CD4-positive, alpha-beta memory T cell (primary cell): ENCODE data around the gene LOXL3. TPM values are rescaled to one million over a fixed set of nuclear protein-coding genes. Genes with fewer than 3 reads are reported as not detected.
A peak's percentile ranks its signal among the peaks of the same experiment; 100 is the strongest.

ENCODE experiments used
- CTCF ChIA-PET: fragments of 350-600 bp; sonication (Branson Sonifier 250); formaldehyde crosslinking; loops from one replicate; lab custom pipeline; 2021; ENCODE audit warnings: inconsistent platforms; ENCODE audit not compliant: partially characterized antibody; lab: Charles Lee
- POLR2A ChIA-PET: fragments of 350-600 bp; sonication (Branson Sonifier 250); formaldehyde crosslinking; loops from one replicate; lab custom pipeline; 2021; ENCODE audit not compliant: partially characterized antibody; lab: Charles Lee
- DNase-seq, 5 donors: peaks; one replicate each; pipeline versions ENCODE4 v3.0.0 to v3.0.0-alpha.2; 2020 to 2022; ENCODE audit warnings: mixed read lengths in 1 of 5
- H3K27ac ChIP-seq: one replicate; pipeline ENCODE4 v1.7.0; 2013; ENCODE audit warnings: low read depth, low read length
- H3K27me3 ChIP-seq: 2 replicates; pipeline ENCODE4 v1.7.0; 2013; ENCODE audit warnings: mild to moderate bottlenecking, low read length, moderate library complexity; ENCODE audit not compliant: insufficient read depth
- H3K36me3 ChIP-seq: 2 replicates; pipeline ENCODE4 v1.7.0; 2013; ENCODE audit warnings: mild to moderate bottlenecking, low read length, moderate library complexity; ENCODE audit not compliant: insufficient read depth
- H3K4me1 ChIP-seq: 2 replicates; pipeline ENCODE4 v1.7.0; 2013; ENCODE audit warnings: mild to moderate bottlenecking, low read length, moderate library complexity; ENCODE audit not compliant: insufficient read depth
- H3K4me3 ChIP-seq, 2 donors: one replicate each; pipeline ENCODE4 v1.7.0; 2013; ENCODE audit warnings: low read length in 2 of 2, mild to moderate bottlenecking in 1 of 2
- H3K9me3 ChIP-seq, 2 donors: one replicate each; pipeline ENCODE4 v1.7.0; 2013; ENCODE audit warnings: low read length in 2 of 2, control low read depth in 1 of 2; ENCODE audit not compliant: control insufficient read depth in 1 of 2
- H3K27ac Mint-ChIP-seq, 7 donors: one replicate each; pipeline ENCODE4 v1.8.0; 2020 to 2021; ENCODE audit warnings: mixed read lengths in 7 of 7, mild to moderate bottlenecking in 6 of 7, inconsistent platforms in 3 of 7, moderate library complexity in 3 of 7
- H3K27me3 Mint-ChIP-seq, 2 donors: one replicate each; pipeline ENCODE4 v1.8.0; 2020 to 2021; ENCODE audit warnings: mixed read lengths in 2 of 2
- H3K36me3 Mint-ChIP-seq, 2 donors: one replicate each; pipeline ENCODE4 v1.8.0; 2020 to 2021; ENCODE audit warnings: mixed read lengths in 2 of 2, inconsistent platforms in 1 of 2, mild to moderate bottlenecking in 1 of 2
- H3K4me1 Mint-ChIP-seq, 4 donors: one replicate each; pipeline ENCODE4 v1.8.0; 2020 to 2021; ENCODE audit warnings: mixed read lengths in 4 of 4, mild to moderate bottlenecking in 1 of 4
- H3K4me3 Mint-ChIP-seq, 8 donors: one replicate each; pipeline ENCODE4 v1.8.0; 2020 to 2021; ENCODE audit warnings: mixed read lengths in 8 of 8, mild to moderate bottlenecking in 7 of 8, moderate library complexity in 6 of 8, inconsistent platforms in 3 of 8
- H3K9me3 Mint-ChIP-seq, 8 donors: one replicate each; pipeline ENCODE4 v1.8.0; 2020 to 2021; ENCODE audit warnings: mixed read lengths in 8 of 8, mild to moderate bottlenecking in 5 of 8, inconsistent platforms in 3 of 8, moderate library complexity in 1 of 8
- intact Hi-C: fragments of 100-400 bp; cut with micrococcal nuclease; formaldehyde crosslinking; loops from one replicate; pipeline ENCODE4 v1.15.1; 2023
- polyA plus RNA-seq, 2 donors: library from polyadenylated mRNA; unstranded; fragments of 300-500 nt; fragmentation: Illumina TruSeq; gene quantifications; one replicate each; pipeline ENCODE4 v1.2.3, GENCODE V29; 2021
- total RNA-seq, 2 experiments: library from RNA; stranded (reverse); gene quantifications; one replicate each; pipeline ENCODE4 v1.2.3, GENCODE V29; 2021

Gene LOXL3
- total and polyA plus RNA-seq, 4 experiments from 2014 or later, result 0.25 to 0.32 TPM; not detected in 2

DNA sequence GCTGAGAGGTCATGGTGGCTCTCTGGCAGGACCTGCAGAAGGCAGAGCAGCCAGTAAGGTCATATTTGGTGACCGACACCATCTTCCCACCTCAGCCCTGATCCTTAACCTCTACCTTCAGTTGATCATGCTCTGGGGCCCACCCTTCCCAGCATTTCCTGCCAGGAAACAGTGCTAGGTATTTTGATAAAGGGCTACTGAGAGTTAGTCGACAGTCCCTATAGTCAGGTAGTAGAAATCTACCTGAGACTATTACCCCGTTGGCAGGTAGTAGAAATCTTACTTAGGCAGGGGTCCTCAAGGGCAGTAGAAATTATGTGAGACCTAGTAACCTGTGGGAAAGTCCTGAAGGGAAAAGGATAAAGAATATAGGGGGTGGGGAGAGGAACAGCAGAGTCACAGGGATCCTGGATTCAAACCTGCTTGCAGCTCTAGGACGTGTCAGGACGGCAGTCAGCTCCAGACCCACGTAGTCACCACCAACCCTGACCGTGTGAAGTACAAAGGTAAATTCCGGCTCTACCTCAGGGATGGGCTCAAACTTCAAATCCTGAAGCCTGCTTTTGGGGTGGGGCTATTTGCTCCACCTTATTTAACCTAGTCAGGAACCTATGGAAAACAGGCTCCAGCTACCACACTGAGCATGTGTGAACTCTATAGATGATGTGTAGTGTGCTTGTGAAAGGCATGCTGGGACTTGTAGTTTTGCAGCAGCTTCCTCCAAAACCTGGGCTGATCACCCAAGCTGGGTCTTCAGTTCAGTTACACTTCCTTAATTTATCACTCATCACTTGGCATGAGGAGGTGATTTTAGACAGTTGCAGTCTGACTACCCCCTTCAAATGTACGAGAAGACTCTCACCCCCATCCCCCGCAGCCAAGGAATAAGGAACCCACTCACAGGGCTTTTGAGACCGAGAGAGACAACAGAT, 27.8 kb downstream of the LOXL3 start, which contains the start of gene DQX1:
DQX1 (minus strand) TSS at position 515 of the 932 bp plus-strand sequence; CDS start at position 13, 502 bp downstream.
- CTCF ChIA-PET, result interaction anchor here (1.3 to 1.6 kb wide), 3 partner anchors 11 to 702 kb away, joined by 3 to 7 read pairs (median 3); partner anchors contain the start of genes CCDC142, TLX2 and TTC31
- no peaks in the 10 kb centered on the region for H3K27me3 ChIP-seq
- POLR2A ChIA-PET, result interaction anchor here (0.8 to 2.8 kb wide), 10 partner anchors 10 to 105 kb away, joined by 3 to 12 read pairs (median 6); partner anchors contain the start of genes C2orf81, CCDC142, MRPL53 and PCGF1
- peaks cover 20% of the 10 kb centered on the region for H3K4me1 ChIP-seq
- H3K27ac ChIP-seq, result no peak within 1 kb of the TSS
- Mint-ChIP-seq H3K27me3 (peaks cover 2 to 4% of the 10 kb centered on the region in 2 donors), H3K4me3 (peak within 1 kb of the TSS in 5 of 8 donors; percentile 1 to 57 (median 39)), H3K4me1 (peaks cover 11 to 33% (median 25%) of the 10 kb centered on the region in 4 donors), H3K9me3 (no peaks in the 10 kb centered on the region), H3K27ac (peak within 1 kb of the TSS in 5 of 7 donors; percentile 12 to 62 (median 52)), H3K36me3 (peaks cover 26 to 38% of the 10 kb centered on the region in 2 donors)
- peaks cover 19% of the 10 kb centered on the region for H3K36me3 ChIP-seq
- DNase-seq, result peak in 1 of 5 donors; percentile 39
- H3K4me3 ChIP-seq, result no peak within 1 kb of the TSS
- intact Hi-C loops, result no loop called here
- H3K9me3 ChIP-seq, result no peaks in the 10 kb centered on the region

DNA sequence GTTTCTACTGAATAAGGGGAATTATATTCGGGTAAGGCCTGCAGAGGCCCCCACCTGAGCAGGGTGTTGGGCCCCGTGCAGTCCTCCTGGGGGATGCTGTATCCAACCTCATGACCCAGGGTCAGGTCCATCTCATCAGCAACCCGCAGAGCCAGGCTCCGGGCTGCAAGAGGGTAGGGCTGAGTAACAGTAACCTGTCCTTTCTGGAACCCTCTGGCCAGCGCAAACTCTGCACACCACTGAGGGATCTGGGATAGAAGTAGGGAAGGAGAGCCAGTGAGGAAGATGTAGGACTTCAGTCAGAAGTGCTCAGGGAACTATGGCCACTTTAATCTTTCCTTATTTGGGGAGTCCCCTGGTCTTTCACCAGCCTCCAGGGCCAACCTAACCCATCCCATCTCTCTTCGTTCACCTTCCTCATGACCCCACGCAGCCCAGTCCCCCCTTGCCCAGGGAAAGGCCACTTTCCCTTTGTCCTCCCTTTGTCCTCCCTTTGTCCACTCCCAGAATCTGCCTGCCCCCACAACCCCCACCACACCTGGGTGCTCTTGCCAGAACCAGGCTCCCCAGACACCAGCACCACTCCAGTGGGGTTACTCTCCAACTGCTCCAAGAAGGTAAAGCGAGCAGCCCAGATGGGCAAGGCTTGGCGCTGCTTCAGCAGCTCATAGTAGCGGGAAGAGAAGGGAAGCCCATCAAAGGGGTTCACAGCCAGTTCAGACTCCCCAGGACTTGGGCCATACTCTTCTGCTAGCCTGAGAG, 28.6 kb downstream of the LOXL3 start:
- no peak overlapping the region for H3K27ac ChIP-seq
- peaks cover 19% of the 10 kb centered on the region for H3K36me3 ChIP-seq
- intact Hi-C loops, result no loop called here
- peaks cover 5 to 8% of the 10 kb centered on the region in 2 donors for H3K27me3 Mint-ChIP-seq
- CTCF ChIA-PET, result interaction anchor here (1.3 to 1.4 kb wide), 2 partner anchors 11 to 42 kb away, joined by 3 to 7 read pairs; partner anchors contain the start of genes CCDC142, TLX2 and TTC31
- peaks cover 15% of the 10 kb centered on the region for H3K4me1 ChIP-seq
- H3K27me3 ChIP-seq, result no peaks in the 10 kb centered on the region
- H3K27ac Mint-ChIP-seq, result no peak overlapping the region
- H3K4me1 Mint-ChIP-seq, result peaks cover 5 to 26% (median 19%) of the 10 kb centered on the region in 4 donors
- DNase-seq, result no peak
- H3K4me3 Mint-ChIP-seq, result no peak overlapping the region
- H3K9me3 Mint-ChIP-seq, result peaks cover 0 to 2% (median 0%) of the 10 kb centered on the region in 8 donors
- H3K4me3 ChIP-seq, result no peak overlapping the region
- POLR2A ChIA-PET, result interaction anchor here (2.1 to 2.8 kb wide), 3 partner anchors 10 to 21 kb away, joined by 7 to 12 read pairs (median 8); partner anchors contain the start of genes PCGF1 and TLX2
- no peaks in the 10 kb centered on the region for H3K9me3 ChIP-seq
- peaks cover 26 to 35% of the 10 kb centered on the region in 2 donors for H3K36me3 Mint-ChIP-seq

DNA sequence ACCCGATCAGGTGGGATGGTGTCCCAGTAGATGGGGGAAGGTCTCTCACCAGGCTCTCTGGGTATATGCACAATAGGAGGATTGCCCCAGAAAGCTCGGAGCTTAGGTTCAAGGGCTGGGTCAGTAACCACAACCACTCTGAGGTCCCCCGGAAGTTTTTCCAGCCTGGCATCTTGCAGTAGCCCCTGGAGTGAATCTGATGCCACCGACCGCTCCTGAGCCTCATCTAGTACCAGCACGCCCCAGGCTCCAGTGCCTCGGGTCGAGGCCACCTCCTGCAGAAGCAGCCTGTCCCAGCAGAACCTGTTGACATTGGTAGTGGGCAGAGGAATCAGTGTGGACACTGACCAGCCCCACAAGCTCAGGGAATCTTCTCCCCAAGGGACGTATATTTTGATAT, 29.7 kb downstream of the LOXL3 start:
- Histone ChIP-seq H3K4me1 (peaks cover 12% of the 10 kb centered on the region), H3K36me3 (peaks cover 19% of the 10 kb centered on the region), H3K27me3 (no peaks in the 10 kb centered on the region), H3K27ac (no peak overlapping the region), H3K4me3 (no peak overlapping the region), H3K9me3 (no peaks in the 10 kb centered on the region)
- POLR2A ChIA-PET, result interaction anchor here (1.0 kb wide), 1 partner anchor 10 kb away, joined by 4 read pairs; the partner anchor contains the start of gene TLX2
- H3K4me3 Mint-ChIP-seq, result no peak overlapping the region
- peaks cover 0 to 3% (median 0%) of the 10 kb centered on the region in 8 donors for H3K9me3 Mint-ChIP-seq
- peaks cover 26 to 29% of the 10 kb centered on the region in 2 donors for H3K36me3 Mint-ChIP-seq
- CTCF ChIA-PET, result interaction anchor here (1.0 to 1.4 kb wide), 2 partner anchors 15 to 21 kb away, joined by 3 to 4 read pairs; no protein-coding TSS in a partner anchor
- peaks cover 5 to 23% (median 17%) of the 10 kb centered on the region in 4 donors for H3K4me1 Mint-ChIP-seq
- peak overlapping the region in 1 of 7 donors; percentile 26 for H3K27ac Mint-ChIP-seq
- DNase-seq, result no peak
- peaks cover 13 to 19% of the 10 kb centered on the region in 2 donors for H3K27me3 Mint-ChIP-seq
- intact Hi-C loops, result no loop called here

DNA sequence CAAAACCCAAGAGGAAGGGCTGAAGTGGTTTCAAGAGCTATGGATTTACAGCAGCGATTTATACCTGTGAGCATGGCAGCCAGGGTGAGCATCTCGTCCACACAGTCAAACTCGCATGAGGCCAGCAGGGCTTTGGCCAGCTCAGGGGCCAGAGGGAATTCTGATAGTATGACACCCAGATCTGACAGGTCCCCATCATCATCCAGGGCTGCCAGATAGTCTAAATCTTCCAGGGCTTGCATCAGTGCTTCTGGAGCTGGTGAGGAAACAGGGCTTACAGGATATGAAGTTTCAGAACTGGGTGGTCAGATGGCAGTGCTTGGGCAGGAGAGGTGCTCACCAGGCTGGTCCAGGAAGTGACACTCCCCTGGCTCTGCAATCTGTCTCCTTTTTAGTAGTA, 31.2 kb downstream of the LOXL3 start:
- H3K27ac ChIP-seq, result no peak overlapping the region
- Mint-ChIP-seq H3K9me3 (peaks cover 0 to 3% (median 0%) of the 10 kb centered on the region in 8 donors), H3K36me3 (peaks cover 17 to 19% of the 10 kb centered on the region in 2 donors), H3K4me1 (peaks cover 0 to 9% (median 6%) of the 10 kb centered on the region in 4 donors), H3K27ac (no peak overlapping the region), H3K27me3 (peaks cover 26 to 30% of the 10 kb centered on the region in 2 donors), H3K4me3 (no peak overlapping the region)
- DNase-seq, result no peak
- peaks cover 13% of the 10 kb centered on the region for H3K36me3 ChIP-seq
- H3K4me1 ChIP-seq, result no peaks in the 10 kb centered on the region
- ChIA-PET CTCF (interaction anchor here (1.3 to 1.5 kb wide), 2 partner anchors 14 to 18 kb away, joined by 3 read pairs; no protein-coding TSS in a partner anchor), POLR2A (interaction anchor here (1.1 to 1.4 kb wide), 2 partner anchors 58 to 68 kb away, joined by 3 to 4 read pairs; partner anchors contain the start of gene INO80B)
- intact Hi-C loops, result no loop called here
- H3K4me3 ChIP-seq, result no peak overlapping the region
- H3K9me3 ChIP-seq, result no peaks in the 10 kb centered on the region
- H3K27me3 ChIP-seq, result peaks cover 8% of the 10 kb centered on the region

DNA sequence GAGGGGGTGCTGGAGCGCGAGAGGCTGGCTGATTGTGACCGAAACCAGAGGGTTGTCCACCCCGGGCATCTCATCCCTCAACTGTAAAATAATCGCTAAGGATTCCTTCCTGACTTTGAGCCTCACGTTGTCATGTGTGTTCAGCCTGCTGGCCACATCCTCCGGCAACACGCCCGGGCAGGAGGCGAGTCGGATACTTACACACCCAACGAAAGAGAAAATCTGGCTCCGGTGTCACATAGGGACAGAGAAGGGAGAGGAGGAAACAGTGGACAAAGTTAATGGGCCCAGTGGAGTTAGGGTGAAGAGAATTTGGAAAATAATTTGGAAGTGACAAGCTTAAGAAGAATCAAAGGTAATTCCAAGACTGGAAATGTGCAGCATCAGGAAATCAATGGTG, 37.1 kb downstream of the LOXL3 start:
- no peak for DNase-seq
- Mint-ChIP-seq H3K27ac (peak overlapping the region in 1 of 7 donors; percentile 72), H3K4me3 (peak overlapping the region; percentile 71 to 87 (median 83)), H3K27me3 (peaks cover 40 to 54% of the 10 kb centered on the region in 2 donors), H3K4me1 (peaks cover 6 to 36% (median 18%) of the 10 kb centered on the region in 4 donors), H3K9me3 (peaks cover 0 to 4% (median 0%) of the 10 kb centered on the region in 8 donors), H3K36me3 (no peaks in the 10 kb centered on the region)
- Histone ChIP-seq H3K4me3 (peak overlapping the region in 1 of 2 donors; percentile 53), H3K36me3 (no peaks in the 10 kb centered on the region), H3K9me3 (no peaks in the 10 kb centered on the region), H3K27ac (no peak overlapping the region), H3K4me1 (peaks cover 35% of the 10 kb centered on the region), H3K27me3 (peaks cover 35% of the 10 kb centered on the region)
- ChIA-PET POLR2A (interaction anchor here (0.6 to 2.7 kb wide), 9 partner anchors 10 to 59 kb away, joined by 3 to 20 read pairs (median 4); partner anchors contain the start of genes AUP1, DQX1, HTRA2 and LBX2), CTCF (interaction anchor here (1.4 to 2.6 kb wide), 2 partner anchors 34 to 71 kb away, joined by 3 to 8 read pairs; partner anchors contain the start of genes CCDC142 and TTC31)
- intact Hi-C loops, result no loop called here

DNA sequence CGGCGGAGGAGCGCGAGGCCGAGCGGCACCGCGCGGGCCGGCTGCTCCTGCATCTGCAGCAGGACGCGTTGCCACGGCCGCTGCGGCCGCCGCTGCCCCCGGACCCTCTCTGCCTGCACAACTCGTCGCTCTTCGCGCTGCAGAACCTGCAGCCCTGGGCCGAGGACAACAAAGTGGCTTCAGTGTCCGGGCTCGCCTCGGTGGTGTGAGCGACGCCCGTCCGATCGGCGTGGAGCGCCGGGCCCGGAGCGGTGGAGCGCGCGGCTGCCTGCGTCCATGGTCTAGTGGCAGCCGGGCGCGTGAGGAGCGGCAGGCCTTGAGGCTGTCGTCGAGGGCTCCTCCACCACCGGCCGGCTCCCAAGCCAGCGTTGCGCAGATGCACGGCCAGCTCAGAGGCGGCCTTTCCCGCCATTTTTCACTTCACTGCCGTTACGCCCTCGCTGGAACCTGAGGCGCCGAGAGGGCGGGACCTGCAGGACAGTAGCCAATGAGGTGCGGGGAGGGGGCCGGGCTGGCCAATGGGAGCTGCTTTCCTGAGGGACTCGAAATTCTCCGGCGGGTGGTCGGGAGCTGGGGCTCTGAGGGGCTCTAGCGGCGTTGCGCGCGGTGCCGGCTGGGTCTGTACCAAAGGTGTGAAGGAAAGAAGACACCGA, 37.6 kb downstream of the LOXL3 start:
- ChIA-PET CTCF (interaction anchor here (2.6 kb wide), 1 partner anchor 33 kb away, joined by 8 read pairs; the partner anchor contains the start of genes CCDC142 and TTC31), POLR2A (interaction anchor here (0.6 to 2.7 kb wide), 11 partner anchors 9 to 58 kb away, joined by 3 to 20 read pairs (median 4); partner anchors contain the start of genes AUP1, DQX1, HTRA2 and LBX2)
- peaks cover 35% of the 10 kb centered on the region for H3K4me1 ChIP-seq
- Mint-ChIP-seq H3K9me3 (peaks cover 0 to 4% (median 0%) of the 10 kb centered on the region in 8 donors), H3K27me3 (peaks cover 40 to 53% of the 10 kb centered on the region in 2 donors), H3K36me3 (no peaks in the 10 kb centered on the region), H3K4me1 (peaks cover 6 to 36% (median 18%) of the 10 kb centered on the region in 4 donors), H3K27ac (no peak overlapping the region), H3K4me3 (peak overlapping the region; percentile 71 to 87 (median 83))
- intact Hi-C loops, result no loop called here
- H3K36me3 ChIP-seq, result no peaks in the 10 kb centered on the region
- peak; percentile 71 to 76 (median 73) for DNase-seq
- H3K27ac ChIP-seq, result no peak overlapping the region
- peak overlapping the region in 1 of 2 donors; percentile 53 for H3K4me3 ChIP-seq
- no peaks in the 10 kb centered on the region for H3K9me3 ChIP-seq
- H3K27me3 ChIP-seq, result peaks cover 35% of the 10 kb centered on the region
